ENCODE results near the gene TNS1. TPM values are rescaled to one million over a fixed set of nuclear protein-coding genes. Genes with fewer than 3 reads are reported as not detected.

Gene TNS1
- total RNA-seq, 1 experiment from 2014 or later: 3.1 TPM

- no peaks in the 10 kb centered on the region; the same call in 1 of the 2 replicates for H3K36me3 ChIP-seq (replicated peaks; ENCODE audit: control insufficient read depth, insufficient read depth, low read length)
- H3K27me3 ChIP-seq (ENCODE audit: control insufficient read depth, insufficient read depth, low read length): no peaks in the 10 kb centered on the region
- no peak for DNase-seq
- H3K4me3 ChIP-seq (ENCODE audit: insufficient read depth, low read depth, low read length): no peak overlapping the region
Observed at GRCh38 chr2:217824223-217824622, 178.6 kb downstream of the TNS1 start.

DNA sequence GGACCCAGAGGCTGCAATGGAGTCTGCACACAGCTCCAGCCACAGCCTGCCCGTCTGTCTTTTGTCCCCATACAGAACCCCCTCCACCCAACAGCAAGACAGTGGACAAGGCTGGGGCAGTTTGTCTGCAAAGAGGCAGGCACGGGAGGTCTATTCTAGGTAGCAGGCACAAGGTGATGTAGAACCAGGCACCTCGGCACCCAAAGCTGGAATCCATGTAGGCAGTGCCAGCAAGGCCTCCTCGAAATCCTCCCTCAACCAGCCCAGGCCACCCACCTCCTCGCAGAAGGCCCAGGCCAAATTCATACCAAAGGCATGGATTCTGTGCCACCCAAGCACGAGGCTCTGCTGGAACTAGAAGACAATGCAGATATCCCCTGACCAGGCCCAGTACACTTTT lies 179.2 kb downstream of the TNS1 start:
- no peak for DNase-seq
- no peaks in the 10 kb centered on the region for H3K27me3 ChIP-seq (ENCODE audit: control insufficient read depth, insufficient read depth, low read length)
- H3K36me3 ChIP-seq (replicated peaks; ENCODE audit: control insufficient read depth, insufficient read depth, low read length): no peaks in the 10 kb centered on the region; the same call in 1 of the 2 replicates
- H3K4me3 ChIP-seq (ENCODE audit: insufficient read depth, low read depth, low read length): no peak overlapping the region

- Histone ChIP-seq H3K36me3 (replicated peaks; ENCODE audit: control insufficient read depth, insufficient read depth, low read length) (no peaks in the 10 kb centered on the region; the same call in 1 of the 2 replicates), H3K27me3 (ENCODE audit: control insufficient read depth, insufficient read depth, low read length) (no peaks in the 10 kb centered on the region), H3K4me3 (ENCODE audit: insufficient read depth, low read depth, low read length) (no peak overlapping the region)
- peak; percentile 73 for DNase-seq
Observed at GRCh38 chr2:217822296-217823252, 180.2 kb downstream of the TNS1 start.

- no peaks in the 10 kb centered on the region for H3K27me3 ChIP-seq (ENCODE audit: control insufficient read depth, insufficient read depth, low read length)
- no peak for DNase-seq
- H3K4me3 ChIP-seq (ENCODE audit: insufficient read depth, low read depth, low read length): no peak overlapping the region
- H3K36me3 ChIP-seq (replicated peaks; ENCODE audit: control insufficient read depth, insufficient read depth, low read length): no peaks in the 10 kb centered on the region; the same call in 1 of the 2 replicates
Observed at GRCh38 chr2:217821536-217822147, 181.2 kb downstream of the TNS1 start.

DNA sequence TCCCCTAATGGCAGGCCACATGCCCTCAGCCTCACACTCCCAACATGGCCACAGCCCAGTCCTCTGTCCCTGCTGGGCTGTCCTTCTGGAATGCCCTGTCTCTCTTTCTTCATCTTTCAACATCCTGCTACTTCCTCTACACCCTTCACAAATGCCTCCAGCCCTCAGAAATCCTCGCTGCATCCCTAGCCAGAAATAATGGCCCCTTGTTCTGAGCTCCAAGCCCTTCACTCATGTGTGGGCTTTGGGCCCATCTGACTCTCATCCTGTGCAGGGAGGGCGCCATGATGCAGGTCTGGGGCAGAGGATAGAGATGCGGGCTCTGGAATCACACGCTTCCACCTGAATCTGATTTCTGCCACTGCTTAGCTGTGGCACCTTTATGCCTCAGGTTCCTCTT lies 181.9 kb downstream of the TNS1 start:
- Histone ChIP-seq H3K4me3 (ENCODE audit: insufficient read depth, low read depth, low read length) (no peak overlapping the region), H3K27me3 (ENCODE audit: control insufficient read depth, insufficient read depth, low read length) (no peaks in the 10 kb centered on the region), H3K36me3 (replicated peaks; ENCODE audit: control insufficient read depth, insufficient read depth, low read length) (no peaks in the 10 kb centered on the region; the same call in 1 of the 2 replicates)
- no peak for DNase-seq

DNA sequence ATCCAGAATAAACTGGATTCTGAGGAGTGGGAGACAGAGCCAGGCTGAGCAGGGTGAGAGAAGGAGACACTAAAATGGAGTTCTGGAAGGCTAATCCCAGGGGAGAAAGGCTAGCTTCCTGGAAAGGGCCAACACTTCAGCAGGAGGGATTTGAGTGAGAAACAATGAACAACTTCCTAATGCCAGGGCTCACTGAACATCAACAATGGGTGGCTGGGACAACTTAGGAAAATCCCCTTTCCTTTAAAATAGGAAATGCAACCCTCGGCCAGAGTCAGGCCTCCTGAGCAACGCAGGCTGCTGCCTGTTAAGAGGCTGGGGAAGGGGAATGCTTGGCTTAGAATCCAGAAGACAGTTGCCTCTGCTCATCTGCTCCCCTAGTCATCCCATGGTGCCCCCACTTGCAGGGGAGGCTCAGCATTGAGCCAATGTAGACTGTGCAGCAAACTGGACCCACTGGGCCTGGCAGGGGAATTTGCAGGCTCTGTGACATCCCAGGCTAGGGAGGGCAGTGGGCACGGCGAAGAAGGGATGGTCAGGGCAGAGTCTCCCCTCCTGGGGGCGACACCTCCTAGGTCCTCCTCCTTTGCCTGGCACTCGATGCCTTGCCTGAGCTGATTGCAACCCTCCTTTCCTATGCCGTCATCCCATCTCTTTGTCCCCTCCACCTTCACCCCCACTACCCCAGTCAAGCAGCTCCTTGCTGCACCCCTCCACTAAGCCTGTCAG lies 182.5 kb downstream of the TNS1 start:
- H3K36me3 ChIP-seq (replicated peaks; ENCODE audit: control insufficient read depth, insufficient read depth, low read length): no peaks in the 10 kb centered on the region; the same call in 1 of the 2 replicates
- H3K4me3 ChIP-seq (ENCODE audit: insufficient read depth, low read depth, low read length): no peak overlapping the region
- no peaks in the 10 kb centered on the region for H3K27me3 ChIP-seq (ENCODE audit: control insufficient read depth, insufficient read depth, low read length)
- DNase-seq: no peak

- Histone ChIP-seq H3K4me3 (ENCODE audit: insufficient read depth, low read depth, low read length) (no peak overlapping the region), H3K27me3 (ENCODE audit: control insufficient read depth, insufficient read depth, low read length) (no peaks in the 10 kb centered on the region), H3K36me3 (replicated peaks; ENCODE audit: control insufficient read depth, insufficient read depth, low read length) (no peaks in the 10 kb centered on the region)
- DNase-seq: no peak
Observed at GRCh38 chr2:217818293-217818850, 184.4 kb downstream of the TNS1 start.

DNA sequence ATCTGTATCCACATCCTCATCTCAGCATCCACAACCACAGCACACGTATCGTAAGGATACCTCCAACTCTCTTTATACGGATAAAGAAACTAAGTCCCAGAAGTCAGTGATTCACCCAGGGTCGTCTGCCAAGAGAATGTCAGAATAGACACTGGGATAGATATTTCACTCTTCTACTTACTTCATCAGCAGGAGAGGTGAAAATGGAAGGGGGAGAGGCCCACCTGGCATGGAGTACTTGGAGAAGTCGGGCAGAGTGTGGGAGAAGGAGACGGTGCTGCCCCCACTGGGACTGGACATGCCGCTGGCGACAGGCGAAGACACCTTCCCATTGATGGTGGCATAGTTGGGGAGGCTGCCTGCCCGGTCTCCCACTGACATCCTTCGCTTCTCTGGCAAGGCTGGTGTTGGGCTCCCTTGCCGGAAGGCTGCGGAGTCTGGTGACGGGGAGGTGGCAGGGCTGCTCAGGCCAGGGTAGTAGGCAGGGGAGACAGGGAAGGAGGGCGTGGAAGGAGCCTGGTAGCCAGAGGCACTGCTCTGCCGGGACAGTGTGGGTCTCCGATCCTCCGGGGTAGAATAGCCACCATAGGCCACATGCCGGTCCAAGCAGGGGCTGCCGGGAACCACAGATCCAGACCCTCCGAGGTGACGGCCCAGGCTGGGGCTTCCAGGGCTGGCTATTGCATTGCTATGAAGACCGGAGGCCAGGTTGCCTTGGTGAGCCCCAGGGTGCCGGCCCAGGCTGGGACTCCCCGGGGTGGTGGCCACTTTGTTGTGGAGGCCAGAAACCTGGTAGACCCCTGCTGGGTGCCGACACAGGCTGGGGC lies 185.1 kb downstream of the TNS1 start:
- DNase-seq: no peak
- Histone ChIP-seq H3K4me3 (ENCODE audit: insufficient read depth, low read depth, low read length) (no peak overlapping the region), H3K27me3 (ENCODE audit: control insufficient read depth, insufficient read depth, low read length) (no peaks in the 10 kb centered on the region), H3K36me3 (replicated peaks; ENCODE audit: control insufficient read depth, insufficient read depth, low read length) (no peaks in the 10 kb centered on the region)

- DNase-seq: no peak
- no peak overlapping the region for H3K4me3 ChIP-seq (ENCODE audit: insufficient read depth, low read depth, low read length)
- no peaks in the 10 kb centered on the region for H3K27me3 ChIP-seq (ENCODE audit: control insufficient read depth, insufficient read depth, low read length)
- H3K36me3 ChIP-seq (replicated peaks; ENCODE audit: control insufficient read depth, insufficient read depth, low read length): no peaks in the 10 kb centered on the region
Observed at GRCh38 chr2:217816396-217816869, 186.4 kb downstream of the TNS1 start.

DNA sequence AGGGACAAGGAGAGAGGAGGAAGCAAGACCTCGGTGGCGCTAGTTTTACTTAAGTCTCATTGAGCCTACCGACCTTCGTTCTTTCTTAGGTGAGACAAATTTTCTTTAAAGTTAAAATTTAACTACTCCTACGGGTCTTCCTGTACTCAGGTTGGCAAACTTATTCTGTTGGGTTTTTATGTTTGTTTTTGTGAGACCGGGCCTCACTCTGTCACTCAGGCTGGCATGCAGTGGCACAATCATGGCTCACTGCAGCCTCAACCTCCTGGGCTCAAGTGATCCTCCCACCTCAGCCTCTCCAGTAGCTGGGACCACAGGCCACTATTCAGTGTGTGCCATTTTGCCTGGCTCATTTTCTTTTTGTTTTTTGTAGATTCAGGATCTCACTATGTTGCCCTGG lies 189.0 kb downstream of the TNS1 start:
- Histone ChIP-seq H3K27me3 (ENCODE audit: control insufficient read depth, insufficient read depth, low read length) (no peaks in the 10 kb centered on the region), H3K36me3 (replicated peaks; ENCODE audit: control insufficient read depth, insufficient read depth, low read length) (no peaks in the 10 kb centered on the region; the same call in 1 of the 2 replicates), H3K4me3 (ENCODE audit: insufficient read depth, low read depth, low read length) (no peak overlapping the region)
- DNase-seq: no peak

- no peak overlapping the region for H3K4me3 ChIP-seq (ENCODE audit: insufficient read depth, low read depth, low read length)
- H3K27me3 ChIP-seq (ENCODE audit: control insufficient read depth, insufficient read depth, low read length): no peaks in the 10 kb centered on the region
- no peak for DNase-seq
- H3K36me3 ChIP-seq (replicated peaks; ENCODE audit: control insufficient read depth, insufficient read depth, low read length): no peaks in the 10 kb centered on the region; the same call in 1 of the 2 replicates
Observed at GRCh38 chr2:217812170-217812569, 190.6 kb downstream of the TNS1 start.

DNA sequence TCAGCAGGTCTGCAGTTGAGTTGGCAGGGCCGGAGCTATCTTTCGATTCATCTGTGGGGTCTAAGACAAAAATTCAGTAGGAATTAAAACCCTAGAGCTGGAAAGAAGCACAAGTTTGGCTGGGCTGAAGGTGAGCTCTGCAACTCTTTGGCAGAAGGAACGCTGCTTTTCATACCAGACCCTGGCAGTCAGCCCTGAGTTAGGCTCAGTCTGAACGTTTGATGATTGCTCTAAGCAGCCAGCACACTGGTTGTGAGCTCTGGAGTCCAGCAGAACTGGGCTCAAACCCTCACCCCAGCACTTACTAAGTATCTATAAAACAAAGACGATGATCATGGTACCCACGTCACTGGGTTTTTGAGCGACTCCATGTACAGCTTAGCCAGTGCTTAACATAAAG lies 192.5 kb downstream of the TNS1 start:
- no peak for DNase-seq
- no peak overlapping the region for H3K4me3 ChIP-seq (ENCODE audit: insufficient read depth, low read depth, low read length)
- H3K36me3 ChIP-seq (replicated peaks; ENCODE audit: control insufficient read depth, insufficient read depth, low read length): no peaks in the 10 kb centered on the region; the same call in 1 of the 2 replicates
- no peaks in the 10 kb centered on the region for H3K27me3 ChIP-seq (ENCODE audit: control insufficient read depth, insufficient read depth, low read length)

DNA sequence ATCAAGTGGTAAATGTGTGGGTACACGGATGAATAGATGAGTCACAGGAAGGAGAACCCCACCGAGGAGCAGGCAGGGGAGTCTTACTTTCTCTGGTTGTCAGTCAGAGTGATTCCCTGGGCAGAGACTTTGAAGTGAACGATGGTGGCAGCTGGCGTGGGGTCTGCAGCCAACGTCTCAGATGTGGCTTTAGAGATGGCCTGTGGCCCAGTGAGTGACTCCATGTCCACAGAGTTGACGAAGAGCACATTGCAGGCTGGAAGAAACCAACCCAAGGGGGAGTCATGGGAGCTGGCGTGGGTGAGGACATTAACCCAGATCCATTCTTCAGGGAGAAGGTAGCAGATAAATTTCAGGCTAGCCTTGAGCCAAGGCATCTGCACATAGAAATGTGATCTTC lies 193.1 kb downstream of the TNS1 start:
- no peak overlapping the region for H3K4me3 ChIP-seq (ENCODE audit: insufficient read depth, low read depth, low read length)
- H3K36me3 ChIP-seq (replicated peaks; ENCODE audit: control insufficient read depth, insufficient read depth, low read length): no peaks in the 10 kb centered on the region; the same call in 1 of the 2 replicates
- no peaks in the 10 kb centered on the region for H3K27me3 ChIP-seq (ENCODE audit: control insufficient read depth, insufficient read depth, low read length)
- no peak for DNase-seq

All from H7 (cell line).